ENCODE data around the gene SERTAD4.
A peak's percentile ranks its signal among the peaks of the same experiment; 100 is the strongest.

Gene SERTAD4

GRCh38 chr1:210294999-210295745 is 62.6 kb downstream of the SERTAD4 start:
- H3K4me1 Mint-ChIP-seq, result peaks cover 72% of the 10 kb centered on the region
- peak; percentile 68 for DNase-seq
- peak overlapping the region; percentile 95 for H3K27ac Mint-ChIP-seq
- no peaks in the 10 kb centered on the region for H3K36me3 Mint-ChIP-seq (ENCODE audit: low read depth)
- peaks cover 58% of the 10 kb centered on the region for H3K27me3 Mint-ChIP-seq (ENCODE audit: low read depth, poor library complexity)
- no peak for TF ChIP-seq CTCF (IDR thresholded peaks at IDR 0.05)
- peak overlapping the region; percentile 57 for H3K4me3 Mint-ChIP-seq
- no peaks in the 10 kb centered on the region for H3K9me3 Mint-ChIP-seq
